Stimulated activated CD4-positive, alpha-beta T cell treated with anti-CD3 and anti-CD28 coated beads, Interleukin-4, amount 100 ng/mL, for 48 hours (primary cell): ENCODE data around the gene HSPA12B.
A peak's percentile ranks its signal among the peaks of the same experiment; 100 is the strongest.

Experiments
- DNase-seq, 2 donors: peaks; one replicate each; pipeline ENCODE4 v3.0.0-alpha.2; 2020; ENCODE audit warnings: low read depth in 2 of 2

The HSPA12B gene

DNA sequence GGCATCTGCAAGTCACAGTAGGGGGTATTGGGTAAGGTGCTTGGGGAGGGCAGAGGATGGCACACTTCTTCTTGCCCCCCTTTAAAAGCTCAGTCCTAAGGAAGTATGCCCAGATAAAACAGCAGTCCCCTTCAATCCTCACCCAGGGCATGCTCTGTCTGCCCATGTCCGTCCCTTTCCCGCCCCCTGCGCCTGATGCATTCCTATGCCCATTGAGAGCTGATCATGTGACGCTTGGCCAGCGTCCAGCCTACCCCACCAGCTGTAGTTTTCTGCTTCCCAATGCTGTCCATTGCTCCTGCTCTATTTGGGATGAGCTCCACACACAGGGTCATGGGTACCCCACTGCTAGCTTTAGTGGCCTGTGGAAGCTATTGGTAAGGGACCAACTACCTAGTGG lies 28.4 kb upstream of the HSPA12B start:
- DNase-seq: no peak

DNA sequence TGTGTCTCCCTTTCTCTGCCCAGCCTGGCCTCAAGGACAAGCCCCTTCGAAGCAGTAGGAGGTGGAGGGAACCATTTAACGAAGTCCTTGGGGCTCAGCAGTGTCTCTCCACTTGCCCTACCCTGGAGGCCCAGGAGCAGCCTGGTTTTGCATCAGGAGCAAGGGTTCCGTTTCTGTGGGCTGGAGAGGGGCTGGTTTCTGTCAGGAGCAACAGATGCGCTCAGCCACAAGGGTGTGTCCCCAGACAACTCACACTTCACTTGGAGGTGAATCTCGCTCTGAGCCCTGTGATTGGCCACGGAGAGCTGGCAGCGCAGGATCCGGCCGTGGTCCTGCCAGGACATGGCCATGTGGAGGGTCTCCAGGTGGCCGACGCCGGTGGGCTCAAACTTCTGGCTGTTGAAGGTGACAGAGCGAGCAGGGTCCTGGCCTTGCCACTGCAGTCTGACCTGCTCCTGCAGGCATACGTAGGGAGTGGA lies 27.0 kb upstream of the HSPA12B start:
- DNase-seq: no peak

DNA sequence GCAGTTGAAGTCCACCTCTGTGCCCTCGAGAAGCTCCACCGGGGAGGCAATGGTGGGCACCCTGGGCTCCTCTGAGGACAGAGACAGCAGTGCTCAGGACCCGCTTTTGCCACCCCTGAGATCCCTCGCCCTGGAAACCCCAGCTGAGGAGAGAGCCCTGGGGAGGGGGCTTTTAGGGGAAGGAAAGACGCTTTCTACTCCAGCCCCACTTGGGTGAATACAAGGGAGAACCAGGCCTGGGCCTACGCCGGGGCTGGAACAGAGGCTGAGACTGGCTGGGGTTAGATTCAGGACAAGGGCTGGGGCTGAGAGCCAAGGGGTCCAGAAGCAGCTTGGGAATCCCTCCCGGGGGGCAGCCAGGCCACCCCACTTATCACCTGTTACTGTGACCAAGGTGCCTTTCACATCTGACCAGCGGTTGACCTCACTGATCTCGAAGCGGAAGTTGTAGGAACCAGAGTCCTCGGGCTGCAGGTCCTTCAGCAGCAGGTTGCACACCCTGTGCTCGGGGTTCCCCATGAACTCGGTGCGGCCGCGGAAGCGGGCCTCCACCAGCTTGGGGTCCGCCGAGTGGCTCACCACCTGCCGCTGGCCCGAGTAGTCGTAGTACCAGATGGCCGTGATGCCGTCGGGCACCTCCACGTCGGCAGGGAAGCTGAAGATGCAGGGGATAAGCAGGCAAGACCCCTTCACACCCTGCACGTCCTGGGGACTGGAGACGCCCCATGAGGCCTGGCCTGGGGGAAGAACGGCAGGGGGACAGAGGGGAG lies 26.3 kb upstream of the HSPA12B start:
- no peak for DNase-seq

DNA sequence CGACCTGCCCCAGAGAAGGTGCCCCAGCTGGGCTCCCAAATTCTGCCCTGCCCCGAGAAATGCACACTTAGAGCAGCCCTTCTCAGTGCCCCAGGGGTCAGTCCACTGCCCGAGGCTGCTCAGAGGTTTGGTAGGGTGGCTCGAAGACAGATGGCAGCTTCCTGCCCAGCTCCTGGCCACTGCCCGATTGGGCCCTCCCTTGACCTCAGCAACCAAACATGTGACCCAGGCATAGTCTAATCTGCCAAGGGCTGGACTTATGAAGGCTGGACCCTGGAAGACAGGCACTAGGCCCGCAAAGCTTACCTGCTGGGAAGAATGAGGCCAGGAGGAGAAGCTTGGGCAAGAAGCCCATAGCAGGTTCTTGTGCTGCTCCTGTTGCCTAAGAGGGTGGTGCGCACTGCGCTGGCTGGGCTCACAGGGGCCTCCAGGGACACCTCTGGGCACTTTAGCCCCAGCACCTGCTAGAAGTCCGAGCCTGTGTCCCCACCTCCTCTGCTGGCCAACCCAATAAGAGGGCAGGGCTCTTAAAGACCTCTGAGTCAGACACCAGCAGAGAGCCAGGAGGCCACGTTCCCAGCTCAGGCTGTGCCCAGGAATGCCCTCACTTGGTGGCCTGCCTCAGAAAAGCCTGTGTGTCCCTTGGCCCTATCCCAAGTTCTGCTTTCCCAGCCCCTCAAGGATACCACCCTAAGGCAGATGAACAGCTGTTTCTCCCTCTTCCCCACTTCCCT lies 25.5 kb upstream of the HSPA12B start:
- DNase-seq: no peak

DNA sequence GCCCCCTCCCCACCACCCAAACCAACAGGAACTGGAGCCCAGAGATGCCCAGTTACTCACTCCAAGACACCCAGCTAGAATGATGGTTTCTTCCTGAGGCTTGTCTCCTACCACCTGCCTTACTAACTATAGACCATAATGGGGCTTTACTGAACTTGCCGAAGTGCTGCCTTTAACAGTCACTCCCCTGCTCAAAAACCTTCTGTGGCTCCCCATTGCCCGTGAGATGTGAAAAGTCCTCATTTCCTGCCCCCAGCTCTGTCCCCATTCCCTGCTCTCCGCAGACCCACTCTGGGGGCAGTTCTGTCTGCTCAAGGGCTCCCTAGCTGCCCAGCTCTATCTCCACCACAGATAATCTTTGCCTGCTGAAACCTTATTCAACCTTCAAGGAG lies 25.0 kb upstream of the HSPA12B start:
- DNase-seq: no peak

DNA sequence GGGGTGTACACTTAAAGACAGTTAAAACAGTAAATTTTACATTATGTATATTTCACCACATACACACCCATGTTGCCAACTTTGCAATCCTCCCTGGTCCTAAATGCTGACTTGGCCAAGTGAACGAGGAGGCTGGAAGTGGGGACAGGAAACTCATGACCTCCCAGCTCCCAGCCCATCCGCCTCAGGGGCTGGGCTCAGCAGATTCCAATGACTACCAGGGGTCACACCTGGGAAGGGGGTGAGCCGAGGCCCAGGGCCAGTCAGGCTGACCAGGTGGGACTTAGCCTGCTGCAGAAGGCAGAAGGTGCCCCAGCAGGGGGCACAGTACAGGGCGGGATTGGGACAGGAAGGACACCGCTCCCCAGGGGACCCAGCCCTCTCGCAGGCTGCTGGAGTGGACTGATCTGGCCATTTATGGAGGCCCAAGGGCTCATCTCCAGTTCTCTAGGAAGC lies 22.4 kb upstream of the HSPA12B start:
- DNase-seq: no peak

DNA sequence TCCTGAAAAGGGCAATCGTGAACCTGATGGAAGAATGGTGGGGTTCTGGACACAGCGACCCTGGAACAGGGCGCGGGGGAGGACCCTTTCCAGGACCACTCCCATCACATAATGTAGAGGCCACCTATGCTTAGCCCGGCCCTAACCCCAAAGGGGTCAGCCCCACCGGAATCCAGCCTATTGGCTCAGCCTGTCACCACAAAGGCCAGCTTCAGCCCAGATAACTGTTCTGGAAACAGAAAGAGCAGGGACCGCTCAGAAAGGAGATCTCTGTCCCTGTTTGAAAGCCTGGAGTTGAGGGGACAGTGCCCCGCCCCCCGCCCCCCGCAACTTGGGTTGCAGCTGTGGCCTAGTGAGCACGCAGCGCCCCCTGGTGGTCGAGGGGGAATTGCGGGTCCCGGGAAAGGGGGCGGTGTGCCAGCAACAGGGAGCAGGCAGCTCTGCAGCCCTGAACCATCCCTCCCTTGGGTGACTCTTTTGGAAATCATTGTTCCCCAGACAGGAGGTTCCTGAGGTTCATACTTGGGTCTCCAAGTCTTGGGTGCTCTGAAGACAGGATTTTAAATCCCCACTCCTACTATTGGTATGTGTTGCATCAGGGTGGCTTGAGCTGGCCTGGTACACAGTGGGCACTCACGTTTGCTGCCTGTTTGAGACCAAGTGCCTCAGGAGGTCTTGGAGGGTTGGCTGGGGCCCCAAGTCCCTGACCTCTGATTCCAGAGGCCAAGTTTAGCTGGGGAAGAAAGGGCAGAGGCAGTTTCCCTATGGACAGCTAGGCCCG lies 21.6 kb upstream of the HSPA12B start:
- peak; percentile 67 to 81 for DNase-seq

DNA sequence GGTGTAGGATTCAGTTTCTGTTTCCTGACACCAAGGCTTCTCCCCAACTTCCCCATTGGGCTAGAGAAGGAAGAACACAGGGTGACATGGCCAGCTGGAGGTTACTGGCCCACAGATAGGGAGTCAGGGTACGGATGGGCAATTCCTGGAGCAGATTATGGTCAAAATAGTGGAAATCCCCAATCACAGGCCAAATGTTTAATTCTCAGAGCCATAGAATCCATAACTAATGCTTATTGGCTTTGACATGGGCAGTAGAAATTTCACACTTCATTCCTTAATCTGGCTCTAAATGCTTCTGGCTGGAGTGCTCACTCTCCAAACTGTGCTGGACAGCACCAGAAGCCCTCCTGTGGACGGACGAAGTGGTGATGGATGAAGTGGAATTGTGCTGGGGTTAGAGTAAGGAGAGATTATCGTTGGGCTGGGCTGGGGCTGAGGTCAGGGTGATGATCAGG lies 21.0 kb upstream of the HSPA12B start:
- DNase-seq: no peak

DNA sequence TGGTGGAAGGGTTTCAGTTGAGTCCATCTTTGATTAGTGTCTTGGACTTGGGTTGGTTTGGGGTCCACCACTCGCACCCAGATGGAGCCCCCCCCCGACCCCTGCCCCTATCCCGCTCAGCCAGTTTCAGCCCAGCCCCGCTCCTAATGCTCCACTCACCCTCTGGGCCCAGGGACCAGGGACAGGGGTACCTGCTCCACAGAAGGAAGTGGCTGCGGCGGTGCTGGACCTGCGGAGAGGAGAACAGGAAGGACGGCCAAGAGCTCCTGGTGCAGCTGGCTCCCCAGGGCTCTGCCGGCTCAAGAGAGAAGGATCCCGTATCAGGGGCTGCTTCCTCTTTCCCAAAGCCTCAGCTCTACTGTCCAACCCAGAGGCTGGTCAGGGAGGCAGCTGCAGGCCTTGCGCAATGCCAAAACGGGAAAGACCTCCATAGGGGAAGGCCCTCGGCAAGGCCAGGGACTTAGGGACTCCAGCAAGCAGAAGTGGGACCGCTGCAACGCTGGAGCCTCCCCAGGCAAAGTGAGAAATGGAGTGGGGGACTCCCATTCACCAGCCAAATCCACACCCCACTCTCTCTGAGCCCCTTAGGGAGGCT lies 20.1 kb upstream of the HSPA12B start, which contains the start of gene SIGLEC1:
TSS of gene SIGLEC1 (minus strand) at position 322 of the 595 bp plus-strand sequence. CDS start 5,472 bp downstream, outside the sequence.
- no peak for DNase-seq

DNA sequence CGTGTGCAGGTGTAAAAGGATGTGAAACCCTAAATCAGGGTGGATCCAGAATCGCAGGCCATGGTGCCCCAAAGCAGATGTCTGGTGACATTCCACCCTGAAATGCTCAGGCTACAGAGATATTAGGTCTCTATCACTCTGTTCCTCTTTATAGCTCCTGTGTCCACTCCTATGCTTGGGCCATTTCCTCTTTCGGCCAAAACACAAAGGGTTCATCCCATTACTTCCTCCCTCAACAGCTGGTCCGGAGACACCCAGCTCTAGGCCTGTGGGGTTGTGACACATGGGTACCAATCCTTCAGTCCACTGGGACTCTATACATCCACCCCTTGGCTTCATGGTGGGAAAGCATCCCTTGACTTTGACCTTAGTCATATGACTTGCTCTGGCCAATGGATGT lies 18.4 kb upstream of the HSPA12B start:
- DNase-seq: no peak

DNA sequence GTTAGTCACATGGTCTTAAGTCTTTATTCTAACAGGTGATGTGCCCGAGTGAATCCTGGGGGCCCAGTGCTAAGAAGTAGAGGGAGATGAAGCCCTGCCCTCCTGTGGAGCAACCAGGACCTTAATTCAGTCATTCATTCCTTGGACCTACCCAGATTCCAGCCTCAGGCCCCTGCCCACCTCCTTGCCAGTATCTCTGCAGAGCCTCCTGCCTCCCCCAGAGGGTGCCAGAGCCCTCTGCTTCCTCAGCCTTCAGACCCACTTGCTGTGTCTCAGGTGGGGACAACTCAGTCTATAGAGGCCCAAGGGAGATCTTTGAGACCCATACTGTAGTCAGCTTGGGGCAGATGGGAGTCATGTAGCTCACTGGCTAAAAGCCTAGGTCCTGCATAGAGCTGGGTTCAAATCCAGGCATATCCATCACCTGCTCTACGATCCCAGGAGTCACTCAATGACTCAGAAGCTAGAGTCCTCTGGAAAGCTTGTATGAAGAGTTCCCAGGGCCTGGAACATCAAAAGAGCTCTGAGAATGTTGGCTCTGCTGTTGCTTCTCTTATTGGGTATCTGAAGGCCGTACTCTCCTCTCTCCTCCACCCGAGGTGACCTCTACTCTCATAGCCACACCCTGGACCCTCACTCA lies 16.2 kb upstream of the HSPA12B start:
- DNase-seq: no peak

DNA sequence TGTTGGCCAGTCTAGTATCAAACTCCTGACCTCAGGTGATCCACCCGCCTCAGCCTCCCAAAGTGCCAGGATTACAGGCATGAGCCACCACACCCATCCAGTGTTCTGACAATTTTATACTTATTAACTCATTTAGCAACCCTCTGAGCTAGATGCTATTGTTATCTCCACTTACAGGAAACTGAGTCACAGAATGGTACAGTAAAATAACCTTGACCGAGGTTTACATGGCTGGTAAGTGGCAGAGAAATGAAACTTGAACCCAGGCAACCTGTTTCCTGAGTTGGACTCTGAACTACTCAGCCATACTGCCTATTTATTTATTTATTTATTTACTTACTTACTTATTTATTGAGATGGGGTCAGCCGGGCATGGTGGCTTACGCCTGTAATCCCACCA lies 13.4 kb upstream of the HSPA12B start:
- DNase-seq: no peak

DNA sequence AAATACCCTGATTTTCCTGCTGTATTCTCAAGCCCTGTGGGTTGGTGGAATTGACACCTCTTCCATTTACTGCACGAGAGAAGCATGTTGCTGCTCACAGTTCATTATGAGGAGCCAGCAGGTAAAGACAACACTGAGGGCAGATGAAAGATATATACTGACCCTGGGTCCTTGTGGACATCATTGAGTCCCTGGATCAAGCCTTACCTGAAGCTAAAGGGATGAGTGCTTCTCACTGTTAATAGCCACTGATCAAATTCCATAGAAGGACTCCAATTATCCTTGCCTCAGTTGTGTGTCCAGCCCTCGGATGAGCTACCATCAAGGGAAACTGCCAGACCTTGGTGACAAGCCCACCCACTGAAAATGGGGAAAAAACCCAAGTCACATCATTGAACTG lies 12.4 kb upstream of the HSPA12B start:
- no peak for DNase-seq

DNA sequence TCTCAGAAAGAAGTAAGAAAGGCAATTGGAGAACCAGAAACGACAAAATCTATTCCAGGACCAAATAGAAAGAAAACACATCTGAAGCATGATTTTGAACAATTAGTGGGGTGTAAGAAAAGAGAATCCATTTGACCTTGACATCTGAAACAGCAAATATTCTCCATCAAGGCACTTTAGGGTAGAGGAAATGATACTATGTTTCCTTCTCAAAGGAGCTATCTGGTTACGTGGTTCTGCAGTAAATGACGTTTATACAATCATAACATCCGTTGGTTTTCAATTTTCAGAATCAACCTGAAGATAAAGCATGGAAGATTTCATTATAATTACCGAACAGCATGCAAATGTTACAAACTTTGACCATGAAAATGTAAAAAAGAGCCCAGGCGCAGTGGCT lies 11.9 kb upstream of the HSPA12B start:
- DNase-seq: no peak

DNA sequence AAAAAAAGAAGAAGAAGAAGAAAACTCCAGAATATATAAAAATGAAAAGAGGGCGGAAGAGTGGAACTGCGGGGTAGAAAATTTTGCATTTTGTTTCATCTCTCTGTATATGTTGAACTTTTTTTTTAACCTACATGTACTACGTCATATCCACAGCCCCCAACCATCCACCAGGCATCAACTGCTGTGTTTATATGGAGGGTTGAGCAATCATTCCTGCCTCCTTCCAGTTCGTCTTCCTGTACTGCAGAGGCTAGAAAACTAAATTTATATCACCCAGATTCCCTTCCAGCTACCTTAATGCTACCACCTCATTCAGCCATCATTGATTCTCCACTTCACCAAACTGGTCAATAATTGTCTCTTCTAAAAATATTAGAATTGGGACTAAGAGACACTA lies 10.6 kb upstream of the HSPA12B start:
- DNase-seq: no peak

DNA sequence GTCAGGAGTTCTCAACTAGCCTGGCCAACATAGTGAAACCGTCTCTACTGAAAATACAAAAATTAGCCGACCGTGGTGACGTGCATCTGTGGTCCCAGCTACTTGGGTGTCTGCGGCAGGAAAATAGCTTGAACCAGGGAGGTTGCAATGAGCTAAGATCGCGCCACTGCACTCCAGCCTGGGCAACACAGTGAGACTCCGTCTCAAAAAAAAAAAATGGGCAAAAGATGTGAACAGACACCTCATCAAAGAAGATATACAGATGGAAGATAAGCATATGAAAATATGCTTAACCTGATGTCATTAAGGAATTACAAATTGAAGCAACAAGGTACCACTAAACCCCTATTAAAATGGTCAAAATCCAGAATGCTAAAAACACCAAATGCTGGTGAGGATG lies 9.2 kb upstream of the HSPA12B start:
- no peak for DNase-seq

DNA sequence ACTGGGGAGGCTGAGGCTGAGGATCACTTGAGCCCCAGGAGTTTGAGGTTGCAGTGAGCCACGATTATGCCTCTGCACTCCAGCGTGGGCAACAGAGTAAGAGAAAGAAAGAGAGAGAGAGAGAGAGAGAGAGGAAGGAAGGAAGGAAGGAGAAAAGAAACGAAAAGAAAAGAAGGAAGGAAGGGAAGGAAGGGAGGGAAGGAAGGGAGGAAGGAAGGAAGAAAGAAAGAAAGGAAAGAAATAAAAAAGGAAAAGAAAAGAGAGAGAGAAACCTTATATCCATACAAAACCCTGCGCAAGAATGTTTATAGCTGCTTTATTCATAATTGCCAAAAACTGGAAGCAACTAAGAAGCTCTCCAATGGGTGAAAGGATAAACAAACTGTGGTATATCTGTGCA lies 8.1 kb upstream of the HSPA12B start:
- DNase-seq: no peak

DNA sequence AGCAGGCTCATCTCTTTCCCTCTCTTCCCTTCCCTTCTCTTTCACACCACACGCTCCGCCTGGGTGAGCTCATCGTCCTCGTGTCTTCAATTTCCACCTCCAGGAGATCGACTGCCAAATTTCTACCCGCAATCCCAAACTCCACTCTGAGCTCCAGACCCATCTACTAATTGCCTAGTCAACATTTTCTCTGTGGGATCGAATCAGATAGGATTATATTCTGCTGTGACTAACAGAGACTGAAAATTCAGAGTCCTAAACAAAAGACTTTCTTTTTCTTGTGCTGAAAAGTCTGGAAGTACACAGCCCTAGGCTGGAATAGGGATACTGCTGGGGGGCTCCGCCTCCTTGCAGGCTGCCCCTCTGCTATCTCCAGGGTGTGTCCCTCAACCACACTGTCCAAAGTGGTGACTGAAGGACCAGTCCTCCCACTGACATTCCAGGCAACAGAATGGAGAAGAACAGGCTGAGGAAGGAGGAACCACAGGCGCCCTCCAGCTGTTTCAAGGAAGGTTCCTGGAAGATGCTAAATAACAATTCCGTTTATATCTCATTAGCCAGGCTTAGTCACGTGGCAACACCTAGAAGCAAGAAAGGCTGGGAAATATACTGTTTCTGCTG lies 5.0 kb upstream of the HSPA12B start:
- no peak for DNase-seq

DNA sequence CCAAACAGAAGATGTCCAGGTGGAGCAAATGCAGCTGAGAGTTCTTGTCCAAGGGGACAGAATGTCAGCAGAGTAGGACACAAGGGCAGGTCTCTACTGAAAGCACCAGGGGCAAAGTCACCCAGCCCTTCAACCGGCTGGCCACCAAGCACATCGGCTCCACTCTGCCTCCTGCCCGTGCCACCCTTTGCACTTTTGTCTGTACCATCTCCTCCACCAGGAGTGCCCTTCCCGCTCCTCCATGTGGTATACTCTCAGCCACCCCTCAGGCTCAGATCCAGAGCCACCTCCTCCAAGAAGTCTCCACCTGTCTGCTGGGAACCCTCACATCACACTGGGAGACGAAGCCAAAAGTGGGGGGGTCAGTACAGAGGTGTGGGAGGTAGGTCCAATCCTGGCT lies 4.1 kb upstream of the HSPA12B start:
- DNase-seq: no peak

DNA sequence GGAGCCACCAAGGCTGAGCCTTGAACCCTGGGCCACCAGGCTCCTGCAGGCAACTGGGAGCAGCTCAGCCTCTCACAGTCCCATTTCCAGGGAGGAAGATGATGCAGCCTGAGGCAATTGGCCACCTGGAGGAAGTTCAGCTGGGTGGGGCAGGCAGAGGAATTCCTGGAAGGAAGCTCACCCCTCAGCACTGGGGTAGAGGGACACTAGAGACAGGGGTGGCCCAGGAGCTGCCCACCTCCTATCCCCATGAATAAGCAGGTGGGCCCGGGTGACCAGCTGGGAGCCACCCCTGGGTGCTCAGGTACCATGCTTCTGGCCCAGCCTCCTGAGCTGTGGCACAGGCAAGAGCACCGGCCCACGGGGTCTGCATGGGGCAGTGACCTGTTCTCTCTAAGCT lies 3.6 kb upstream of the HSPA12B start:
- no peak for DNase-seq

DNA sequence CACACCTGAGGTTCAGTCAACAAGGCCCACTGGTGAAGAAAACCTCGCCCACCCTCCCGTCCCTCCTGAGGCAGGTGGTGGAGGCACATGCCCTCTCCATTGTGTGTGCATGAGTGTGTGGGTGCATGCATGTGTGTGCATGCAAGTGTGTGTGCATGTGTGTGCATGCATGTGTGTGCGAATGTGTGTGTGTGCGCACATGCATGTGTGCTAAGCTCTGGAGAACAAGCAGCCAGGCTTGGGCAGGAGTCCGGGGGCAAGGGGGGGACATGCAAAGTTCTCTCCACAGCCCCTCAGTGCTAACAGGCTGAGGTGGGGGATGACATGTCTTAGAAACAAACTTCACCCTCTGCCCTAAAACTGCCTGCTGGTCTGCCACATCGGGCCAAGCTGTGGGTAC lies 3.1 kb upstream of the HSPA12B start:
- DNase-seq: no peak
